Esophagus muscularis mucosa (tissue), 4 donors: Measurements from ENCODE around the gene UNC5B.

ENCODE experiments used
- CTCF ChIP-seq, 3 experiments: fragments of 200-600 bp in 2 of 3; fragments of 450-650 bp in 1 of 3; sonication (generic) in 2 of 3; IDR thresholded peaks; one replicate each; pipeline ENCODE4 v1.5.1; 2017 to 2019; ENCODE audit warnings: antibody characterized with exemption in 3 of 3, mild to moderate bottlenecking in 2 of 3, moderate library complexity in 1 of 3
- EP300 ChIP-seq: sonication (generic); formaldehyde crosslinking; IDR thresholded peaks from one replicate; pipeline ENCODE4 v1.6.1; 2017; ENCODE audit warnings: antibody characterized with exemption
- POLR2A ChIP-seq: fragments of 450-650 bp; IDR thresholded peaks from one replicate; pipeline ENCODE4 v1.6.1; 2017; ENCODE audit warnings: antibody characterized with exemption, moderate library complexity, mild to moderate bottlenecking, low read depth
- POLR2AphosphoS5 ChIP-seq, 2 donors: sonication (generic); formaldehyde crosslinking; IDR thresholded peaks; one replicate each; pipeline ENCODE4 v1.6.1; 2017; ENCODE audit warnings: antibody characterized with exemption in 2 of 2

- no peak for TF ChIP-seq CTCF (IDR thresholded peaks at IDR 0.05)
- no peak for TF ChIP-seq POLR2A
- no peak for TF ChIP-seq POLR2AphosphoS5 (IDR thresholded peaks at IDR 0.05)
- no peak for TF ChIP-seq EP300
These were observed 8.7 kb upstream of the UNC5B start for GRCh38 chr10:71203716-71204115.
